K562 (cell line): ENCODE measurements around the gene SLC41A3. TPM values are rescaled to one million over a fixed set of nuclear protein-coding genes. Genes with fewer than 3 reads are reported as not detected.

Source experiments
- ATAC-seq: fragments of 200-7000 bp; cut with Tn5 transposase; 3 replicates; pipeline ENCODE4 v1.9.1; 2020; ENCODE audit warnings: moderate library complexity
- BruUV-seq: library from RNA; stranded (reverse); fragments of 400-500 nt; replicated peaks from 2 replicates; lab custom pipeline; 2021; lab: Mats Ljungman, UMichigan
- CTCF ChIA-PET: fragments of 300-600 bp; formaldehyde crosslinking; extraction: SDS; loops from one replicate; lab custom pipeline; 2021; ENCODE audit warnings: low intra/inter-chr PET ratio; lab: Yijun Ruan, JAX
- POLR2A ChIA-PET: fragments of 300-600, 350-650 bp; sonication (Branson Sonifier 250); formaldehyde crosslinking; extraction: SDS; loops from one replicate; lab custom pipeline; 2021; ENCODE audit warnings: antibody characterized with exemption, inconsistent platforms; lab: Yijun Ruan, JAX
- DNase-seq, 4 experiments: peaks; one replicate each; pipeline versions ENCODE4 v3.0.0 to v3.0.0-alpha.2; 2011 to 2018; ENCODE audit warnings: low spot score in 3 of 4, mixed read lengths in 3 of 4; ENCODE audit errors: extremely low read depth in 1 of 4
- FAIRE-seq: peaks from 2 replicates; lab custom pipeline; 2011; peaks lifted over from hg19 to GRCh38; lab: Jason Lieb, UNC
- H2AFZ ChIP-seq: 2 replicates; pipeline ENCODE4 v1.6.0; 2011; ENCODE audit warnings: low read depth, low read length, control low read depth, inconsistent platforms
- H3K27ac ChIP-seq: fragments of 200-600 bp; 3 replicates; pipeline ENCODE4 v1.8.0; 2011; ENCODE audit warnings: low read depth, mild to moderate bottlenecking, control low read depth, inconsistent platforms, low read length, moderate library complexity, mixed read lengths; ENCODE audit errors: extremely low read depth
- H3K27me3 ChIP-seq, 2 experiments: fragments of 300-600 bp in 1 of 2; 2 replicates in 1 of 2; 3 replicates in 1 of 2; pipeline versions ENCODE4 v1.6.0 to v1.8.0; 2011; ENCODE audit warnings: inconsistent platforms in 2 of 2, low read length in 2 of 2, mild to moderate bottlenecking in 1 of 2, mixed read lengths in 1 of 2, moderate library complexity in 1 of 2; ENCODE audit not compliant: control insufficient read depth in 2 of 2, insufficient read depth in 2 of 2
- H3K36me3 ChIP-seq: fragments of 300-600 bp; 3 replicates; pipeline ENCODE4 v1.8.0; 2011; ENCODE audit warnings: mild to moderate bottlenecking, low read length, inconsistent platforms; ENCODE audit not compliant: control insufficient read depth, insufficient read depth
- H3K4me1 ChIP-seq, 2 experiments: fragments of 200-600 bp in 1 of 2; replicated peaks in 1 of 2; 2 replicates in 1 of 2; 3 replicates in 1 of 2; pipeline versions ENCODE4 v1.5.1 to v1.8.0; 2011; ENCODE audit warnings: inconsistent platforms in 2 of 2, low read length in 2 of 2, mild to moderate bottlenecking in 1 of 2, mixed read lengths in 1 of 2, moderate library complexity in 1 of 2; ENCODE audit not compliant: control insufficient read depth in 2 of 2, insufficient read depth in 2 of 2
- H3K4me2 ChIP-seq: 2 replicates; pipeline ENCODE4 v1.6.1; 2011; ENCODE audit warnings: low read length, control low read depth, inconsistent platforms, mixed read lengths; ENCODE audit not compliant: insufficient read depth
- H3K4me3 ChIP-seq: fragments of 200-600 bp; sonication (generic), shearing (Covaris generic); 2 replicates; pipeline ENCODE4 v1.5.1; 2016; ENCODE audit warnings: control low read depth, inconsistent platforms
- H3K79me2 ChIP-seq: fragments of 200-600 bp; 3 replicates; pipeline ENCODE4 v1.8.0; 2011; ENCODE audit warnings: low read length, inconsistent platforms; ENCODE audit not compliant: control insufficient read depth, insufficient read depth
- H3K9ac ChIP-seq, 2 experiments: 2 replicates each; pipeline versions ENCODE4 v1.6.0 to v1.6.1; 2011; ENCODE audit warnings: low read depth in 2 of 2, low read length in 2 of 2, control low read depth in 1 of 2, inconsistent platforms in 1 of 2, mild to moderate bottlenecking in 1 of 2, mixed read lengths in 1 of 2; ENCODE audit not compliant: insufficient read depth in 1 of 2
- H3K9me1 ChIP-seq: one replicate; pipeline ENCODE4 v1.6.0; 2011; ENCODE audit warnings: inconsistent platforms, mild to moderate bottlenecking, low read length, moderate library complexity; ENCODE audit not compliant: control insufficient read depth, insufficient read depth
- H3K9me3 ChIP-seq: replicated peaks from 2 replicates; pipeline ENCODE4 v1.5.1; 2011; ENCODE audit warnings: low read depth, low read length, inconsistent platforms; ENCODE audit not compliant: control insufficient read depth, insufficient read depth
- H4K20me1 ChIP-seq: replicated peaks from 2 replicates; pipeline ENCODE4 v1.6.1; 2011; ENCODE audit warnings: low read length, inconsistent platforms, mixed read lengths; ENCODE audit not compliant: control insufficient read depth, insufficient read depth
- CAMTA2 ChIP-seq: fragments of 250-450 bp; sonication (Bioruptor Pico); conservative IDR thresholded peaks from 2 replicates; pipeline ENCODE4 v1.5.1; 2022
- HDAC1 ChIP-seq, 2 experiments: fragments of 450-650 bp; IDR thresholded peaks; 2 replicates each; pipeline ENCODE4 v1.6.1; 2016 to 2017; ENCODE audit warnings: inconsistent platforms in 1 of 2, mild to moderate bottlenecking in 1 of 2, moderate library complexity in 1 of 2
- HDAC2 ChIP-seq: fragments of 450-650 bp; IDR thresholded peaks from 2 replicates; pipeline ENCODE4 v1.6.1; 2016; ENCODE audit warnings: mild to moderate bottlenecking
- KAT2B ChIP-seq: IDR thresholded peaks from one replicate; pipeline ENCODE4 v1.6.1; 2012; ENCODE audit warnings: low read depth, mild to moderate bottlenecking, control low read depth, inconsistent platforms, low read length, moderate library complexity
- SLC30A9 ChIP-seq: fragments of 250-450 bp; sonication (Bioruptor Pico); IDR thresholded peaks from 2 replicates; pipeline ENCODE4 v1.8.0; 2022; ENCODE audit warnings: mild to moderate bottlenecking, moderate library complexity
- SREBF2 ChIP-seq: sonication (generic); formaldehyde crosslinking; IDR thresholded peaks from 2 replicates; pipeline ENCODE4 v1.4.0; 2020; ENCODE audit warnings: mild to moderate bottlenecking, missing genetic modification reagents
- ZBTB7A ChIP-seq: IDR thresholded peaks from 2 replicates; pipeline ENCODE4 v1.6.1; 2011; ENCODE audit warnings: low read depth, mild to moderate bottlenecking, low read length, moderate library complexity, borderline replicate concordance; ENCODE audit not compliant: control insufficient read depth
- ZNF311 ChIP-seq: fragments of 250-450 bp; sonication (Bioruptor Pico); IDR thresholded peaks from 2 replicates; pipeline ENCODE4 v1.4.0; 2020; ENCODE audit warnings: mild to moderate bottlenecking, moderate library complexity
- ZNF583 ChIP-seq: fragments of 250-450 bp; sonication (Bioruptor Pico); IDR thresholded peaks from 2 replicates; pipeline ENCODE4 v1.4.0; 2020
- WGBS: fragments of 100-300 bp; shearing (Covaris generic); methylation state at CpG from one replicate; pipeline ENCODE4 v1.1.6; 2016; ENCODE audit warnings: low coverage, mixed read lengths; ENCODE audit not compliant: insufficient coverage; ENCODE audit errors: missing lambda C conversion rate; 5-methylcytosine and 5-hydroxymethylcytosine counted together
- in situ Hi-C: fragments of 300-500 bp; cut with MboI; formaldehyde crosslinking; loops from 4 replicates; pipeline ENCODE4 v1.15.0; 2018; ENCODE audit warnings: inconsistent platforms, mixed read lengths
- intact Hi-C: fragments of 100-400 bp; cut with micrococcal nuclease; formaldehyde crosslinking; loops from 2 replicates; pipeline ENCODE4 v1.14.2; 2022
- polyA plus RNA-seq, 8 experiments: library from polyadenylated mRNA; depleted of rRNA in 4 of 8; stranded (reverse) in 5 of 8; unstranded in 3 of 8; fragments of >200 nt; fragmentation: Nextera tagmentation in 2 of 8; fragmentation: Illumina TruSeq in 1 of 8; extraction: Ambion mirVana in 2 of 8; extraction: Trizol in 1 of 8; gene quantifications; 2 replicates each; pipeline versions ENCODE4 v1.2.1 to v1.2.3, GENCODE V29; 2011 to 2014; ENCODE audit warnings: inconsistent platforms in 1 of 8, missing spikeins in 1 of 8
- total RNA-seq, 7 experiments: library from RNA; depleted of rRNA in 6 of 7; stranded (reverse); fragments of >200 nt in 6 of 7; fragmentation: Illumina TruSeq in 2 of 7; extraction: Trizol in 2 of 7; gene quantifications; 2 replicates each; pipeline versions ENCODE4 v1.2.1 to v1.2.3, GENCODE V29; 2011 to 2021; ENCODE audit warnings: low replicate concordance in 1 of 7
- TF ChIP-seq, protein P1 (sequence below): fragments of 450-650 bp; IDR thresholded peaks from 2 replicates; pipeline ENCODE4 v1.6.1; 2014; ENCODE audit warnings: low read depth, mild to moderate bottlenecking, moderate library complexity, borderline replicate concordance
- TF ChIP-seq, protein P2 (sequence below): sonication (generic); formaldehyde crosslinking; IDR thresholded peaks from 2 replicates; pipeline ENCODE4 v1.8.0; 2022; ENCODE audit warnings: missing genetic modification reagents, mild to moderate bottlenecking, borderline replicate concordance
- TF ChIP-seq, protein P3 (sequence below): sonication (generic); formaldehyde crosslinking; IDR thresholded peaks from 2 replicates; pipeline ENCODE4 v1.4.0; 2020; ENCODE audit warnings: mild to moderate bottlenecking, missing genetic modification reagents
- TF ChIP-seq, protein P4 (sequence below): fragments of 250-450 bp; sonication (Bioruptor Pico); IDR thresholded peaks from 2 replicates; pipeline ENCODE4 v1.5.0; 2021
- TF ChIP-seq, protein P5 (sequence below): sonication (generic); formaldehyde crosslinking; IDR thresholded peaks from 2 replicates; pipeline ENCODE4 v1.8.1; 2023; ENCODE audit warnings: mild to moderate bottlenecking, missing genetic modification reagents

Gene SLC41A3
- total and polyA plus RNA-seq, 9 of the 15 experiments (the other 6 are each of a cell fraction or from before 2014, with no cell fraction given): 4.1 to 20.7 (median 11.2) TPM

DNA sequence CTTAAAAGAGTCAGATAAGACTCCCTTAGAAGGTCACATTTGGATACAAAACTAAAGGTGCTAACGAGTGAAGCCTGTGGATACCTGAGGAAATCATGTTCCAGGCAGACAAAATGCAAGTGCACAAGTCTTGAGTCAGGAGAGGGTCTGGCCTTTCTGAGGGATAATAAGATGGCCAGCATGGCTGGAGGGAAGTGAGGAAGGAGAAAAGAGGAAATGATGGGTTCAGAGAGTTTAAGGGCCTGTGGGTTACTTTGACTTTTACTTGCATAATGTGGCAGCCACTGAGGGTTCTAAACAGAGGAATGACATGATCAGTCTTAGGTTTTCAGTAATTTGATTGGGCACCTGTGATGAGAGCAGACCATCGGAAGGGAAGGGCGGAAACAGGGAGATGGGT is 118.4 kb downstream of the SLC41A3 start:
- Histone ChIP-seq H3K27me3 (peaks cover 0 to 7% of the 10 kb centered on the region in 2 experiments; a peak in 2 of 5 replicates), H3K36me3 (no peaks in the 10 kb centered on the region), H3K9ac (no peak overlapping the region), H3K9me3 (no peaks in the 10 kb centered on the region), H3K4me1 (no peaks in the 10 kb centered on the region), H4K20me1 (no peaks in the 10 kb centered on the region), H3K4me3 (no peak overlapping the region), H3K79me2 (no peaks in the 10 kb centered on the region), H3K9me1 (no peaks in the 10 kb centered on the region), H3K4me2 (no peak overlapping the region), H3K27ac (no peak overlapping the region), H2AFZ (no peak overlapping the region)
- TF ChIP-seq, protein P1, sequence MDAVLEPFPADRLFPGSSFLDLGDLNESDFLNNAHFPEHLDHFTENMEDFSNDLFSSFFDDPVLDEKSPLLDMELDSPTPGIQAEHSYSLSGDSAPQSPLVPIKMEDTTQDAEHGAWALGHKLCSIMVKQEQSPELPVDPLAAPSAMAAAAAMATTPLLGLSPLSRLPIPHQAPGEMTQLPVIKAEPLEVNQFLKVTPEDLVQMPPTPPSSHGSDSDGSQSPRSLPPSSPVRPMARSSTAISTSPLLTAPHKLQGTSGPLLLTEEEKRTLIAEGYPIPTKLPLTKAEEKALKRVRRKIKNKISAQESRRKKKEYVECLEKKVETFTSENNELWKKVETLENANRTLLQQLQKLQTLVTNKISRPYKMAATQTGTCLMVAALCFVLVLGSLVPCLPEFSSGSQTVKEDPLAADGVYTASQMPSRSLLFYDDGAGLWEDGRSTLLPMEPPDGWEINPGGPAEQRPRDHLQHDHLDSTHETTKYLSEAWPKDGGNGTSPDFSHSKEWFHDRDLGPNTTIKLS: no peak
- TF ChIP-seq HDAC1 (IDR thresholded peaks at IDR 0.05): no peak
- TF ChIP-seq, protein P2, sequence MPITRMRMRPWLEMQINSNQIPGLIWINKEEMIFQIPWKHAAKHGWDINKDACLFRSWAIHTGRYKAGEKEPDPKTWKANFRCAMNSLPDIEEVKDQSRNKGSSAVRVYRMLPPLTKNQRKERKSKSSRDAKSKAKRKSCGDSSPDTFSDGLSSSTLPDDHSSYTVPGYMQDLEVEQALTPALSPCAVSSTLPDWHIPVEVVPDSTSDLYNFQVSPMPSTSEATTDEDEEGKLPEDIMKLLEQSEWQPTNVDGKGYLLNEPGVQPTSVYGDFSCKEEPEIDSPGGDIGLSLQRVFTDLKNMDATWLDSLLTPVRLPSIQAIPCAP (CRISPR knock-in tag): no peak
- no peak for TF ChIP-seq ZNF311 (CRISPR knock-in tag)
- no peak for TF ChIP-seq CAMTA2 (CRISPR knock-in tag)
- TF ChIP-seq KAT2B: no peak
- no peak for TF ChIP-seq ZNF583
- TF ChIP-seq, protein P3, sequence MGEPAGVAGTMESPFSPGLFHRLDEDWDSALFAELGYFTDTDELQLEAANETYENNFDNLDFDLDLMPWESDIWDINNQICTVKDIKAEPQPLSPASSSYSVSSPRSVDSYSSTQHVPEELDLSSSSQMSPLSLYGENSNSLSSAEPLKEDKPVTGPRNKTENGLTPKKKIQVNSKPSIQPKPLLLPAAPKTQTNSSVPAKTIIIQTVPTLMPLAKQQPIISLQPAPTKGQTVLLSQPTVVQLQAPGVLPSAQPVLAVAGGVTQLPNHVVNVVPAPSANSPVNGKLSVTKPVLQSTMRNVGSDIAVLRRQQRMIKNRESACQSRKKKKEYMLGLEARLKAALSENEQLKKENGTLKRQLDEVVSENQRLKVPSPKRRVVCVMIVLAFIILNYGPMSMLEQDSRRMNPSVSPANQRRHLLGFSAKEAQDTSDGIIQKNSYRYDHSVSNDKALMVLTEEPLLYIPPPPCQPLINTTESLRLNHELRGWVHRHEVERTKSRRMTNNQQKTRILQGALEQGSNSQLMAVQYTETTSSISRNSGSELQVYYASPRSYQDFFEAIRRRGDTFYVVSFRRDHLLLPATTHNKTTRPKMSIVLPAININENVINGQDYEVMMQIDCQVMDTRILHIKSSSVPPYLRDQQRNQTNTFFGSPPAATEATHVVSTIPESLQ: no peak
- no peak for TF ChIP-seq HDAC2
- TF ChIP-seq, protein P4, sequence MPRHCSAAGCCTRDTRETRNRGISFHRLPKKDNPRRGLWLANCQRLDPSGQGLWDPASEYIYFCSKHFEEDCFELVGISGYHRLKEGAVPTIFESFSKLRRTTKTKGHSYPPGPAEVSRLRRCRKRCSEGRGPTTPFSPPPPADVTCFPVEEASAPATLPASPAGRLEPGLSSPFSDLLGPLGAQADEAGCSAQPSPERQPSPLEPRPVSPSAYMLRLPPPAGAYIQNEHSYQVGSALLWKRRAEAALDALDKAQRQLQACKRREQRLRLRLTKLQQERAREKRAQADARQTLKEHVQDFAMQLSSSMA (CRISPR knock-in tag): no peak
- no peak for TF ChIP-seq SREBF2 (CRISPR knock-in tag)
- no peak for TF ChIP-seq ZBTB7A
- TF ChIP-seq, protein P5, sequence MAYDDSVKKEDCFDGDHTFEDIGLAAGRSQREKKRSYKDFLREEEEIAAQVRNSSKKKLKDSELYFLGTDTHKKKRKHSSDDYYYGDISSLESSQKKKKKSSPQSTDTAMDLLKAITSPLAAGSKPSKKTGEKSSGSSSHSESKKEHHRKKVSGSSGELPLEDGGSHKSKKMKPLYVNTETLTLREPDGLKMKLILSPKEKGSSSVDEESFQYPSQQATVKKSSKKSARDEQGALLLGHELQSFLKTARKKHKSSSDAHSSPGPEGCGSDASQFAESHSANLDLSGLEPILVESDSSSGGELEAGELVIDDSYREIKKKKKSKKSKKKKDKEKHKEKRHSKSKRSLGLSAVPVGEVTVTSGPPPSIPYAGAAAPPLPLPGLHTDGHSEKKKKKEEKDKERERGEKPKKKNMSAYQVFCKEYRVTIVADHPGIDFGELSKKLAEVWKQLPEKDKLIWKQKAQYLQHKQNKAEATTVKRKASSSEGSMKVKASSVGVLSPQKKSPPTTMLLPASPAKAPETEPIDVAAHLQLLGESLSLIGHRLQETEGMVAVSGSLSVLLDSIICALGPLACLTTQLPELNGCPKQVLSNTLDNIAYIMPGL (CRISPR knock-in tag): no peak
- no peak for TF ChIP-seq SLC30A9
- FAIRE-seq (no peak), DNase-seq (no peak), ATAC-seq (no peak)
- no TSS peak for BruUV-seq
- in situ Hi-C loops (loop anchor here (5.0 kb wide), 1 partner anchor 1973 kb away; the partner anchor contains the start of gene ROPN1), intact Hi-C loops (no loop called here)
- ChIA-PET POLR2A (no interaction called here), CTCF (no interaction called here)
- 3% methylated on average over 3 of the region's 3 CpGs for WGBS
